ENCODE data around the gene INPP5A.

DNA sequence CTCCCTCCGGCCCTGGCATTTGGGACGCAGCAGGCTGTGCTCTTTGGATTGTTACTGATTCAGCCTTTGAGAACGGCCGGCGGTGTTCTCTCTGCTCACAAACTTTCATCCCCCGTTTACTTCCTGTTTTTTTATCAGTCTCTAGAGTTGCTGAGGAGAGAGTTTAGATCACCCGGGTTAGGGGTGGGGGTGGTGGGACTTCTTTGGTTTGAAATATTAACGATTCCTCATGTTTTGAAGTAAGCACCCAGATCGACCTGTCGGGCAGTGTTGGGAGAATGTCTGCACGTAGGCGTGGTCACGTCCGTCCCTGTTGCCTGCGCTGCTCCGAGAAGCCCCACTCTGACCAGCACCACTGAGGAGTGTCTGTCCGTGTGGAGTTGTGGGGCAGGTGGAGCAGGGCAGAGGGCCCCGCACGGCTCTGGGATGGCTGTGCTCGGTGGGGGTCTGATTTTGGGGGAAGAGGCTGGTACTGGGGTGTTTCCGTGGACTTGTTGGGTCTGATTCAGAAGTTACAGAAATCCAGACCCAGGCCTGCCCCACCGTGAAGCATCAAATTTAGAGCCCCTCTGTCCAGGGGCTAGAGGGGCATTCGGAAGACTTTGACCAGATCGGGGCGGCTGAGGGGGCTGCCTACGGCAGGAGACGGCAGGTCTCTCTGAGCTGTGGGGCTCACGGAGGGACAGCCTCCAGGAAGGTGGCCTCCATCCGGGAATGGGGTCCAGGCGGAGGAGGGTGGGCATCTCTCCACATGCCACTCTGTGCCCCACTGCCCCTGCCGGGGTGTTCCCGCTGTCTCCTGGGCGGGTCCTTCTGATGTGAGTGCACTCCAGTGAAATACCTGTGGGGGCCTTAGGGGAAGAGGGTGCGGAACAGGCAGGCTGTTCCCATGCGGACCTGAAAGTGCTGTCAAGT, 7.4 kb downstream of the INPP5A start:
- TF ChIP-seq ZBTB7A (IDR thresholded peaks at IDR 0.05; ENCODE audit: low read depth) (no peak), CREB1 (IDR thresholded peaks at IDR 0.05; ENCODE audit: low read depth) (no peak), EP300 (IDR thresholded peaks at IDR 0.05; ENCODE audit: borderline replicate concordance) (no peak)
